ENCODE data around the gene HNRNPL. TPM values are rescaled to one million over a fixed set of nuclear protein-coding genes. Genes with fewer than 3 reads are reported as not detected.
"Not testable (repeated sequence)": the region's sequence is repeated elsewhere in the genome, so short reads cannot be mapped to it uniquely, and the experiment has no call there.

HNRNPL gene
- total RNA-seq, 2 experiments from 2014 or later = 723 to 728 TPM

GRCh38 chr19:38878575-38879399 lies 29.0 kb upstream of the HNRNPL start:
- H3K27ac Mint-ChIP-seq = peak overlapping the region; percentile 95
- H3K9me3 Mint-ChIP-seq = no peaks in the 10 kb centered on the region

GRCh38 chr19:38877781-38878574 lies 28.2 kb upstream of the HNRNPL start, which contains the start of gene RINL:
Gene RINL (minus strand): TSS chr19:38878275. CDS start chr19:38876742, 1,533 bp downstream.
- Mint-ChIP-seq H3K27me3 (no peaks in the 10 kb centered on the region), H3K9me3 (no peaks in the 10 kb centered on the region), H3K36me3 (peaks cover 2% of the 10 kb centered on the region), H3K4me1 (peaks cover 24% of the 10 kb centered on the region), H3K27ac (peak within 1 kb of the TSS; percentile 95), H3K4me3 (peak within 1 kb of the TSS; percentile 91)
- DNase-seq = peak; percentile 71

More at GRCh38 chr19:38878575-38879399, 29.0 kb upstream of the HNRNPL start:
- Mint-ChIP-seq H3K27me3 (no peaks in the 10 kb centered on the region), H3K4me1 (peaks cover 24% of the 10 kb centered on the region), H3K4me3 (peak overlapping the region; percentile 91), H3K36me3 (peaks cover 2% of the 10 kb centered on the region)
- no peak for DNase-seq

- Mint-ChIP-seq H3K27ac (peak overlapping the region; percentile 43), H3K4me3 (no peak overlapping the region), H3K27me3 (no peaks in the 10 kb centered on the region), H3K4me1 (peaks cover 22% of the 10 kb centered on the region), H3K9me3 (no peaks in the 10 kb centered on the region), H3K36me3 (peaks cover 5% of the 10 kb centered on the region)
- DNase-seq = no peak
Observed at GRCh38 chr19:38875656-38876395, 26.0 kb upstream of the HNRNPL start.

DNA sequence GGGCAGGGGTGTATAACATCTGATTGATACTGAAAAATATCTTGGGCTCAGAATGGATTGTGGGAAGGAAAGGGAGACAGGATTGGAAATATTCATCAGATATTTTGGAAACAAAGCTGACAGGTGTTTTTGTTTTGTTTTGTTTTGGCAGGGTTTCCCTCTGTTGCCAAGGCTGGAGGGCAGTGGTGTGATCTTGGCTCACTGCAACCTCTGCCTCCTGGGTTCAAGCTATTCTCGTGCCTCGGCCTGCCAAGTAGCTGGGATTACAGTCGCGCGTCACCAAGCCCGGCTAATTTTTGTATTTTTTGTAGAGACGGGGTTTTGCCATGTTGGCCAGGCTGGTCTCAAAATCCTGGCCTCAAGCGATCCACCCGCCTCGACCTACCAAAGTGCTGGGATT lies 23.6 kb upstream of the HNRNPL start:
- not testable (repeated sequence) for H3K27ac Mint-ChIP-seq, H3K4me3 Mint-ChIP-seq, DNase-seq, H3K9me3 Mint-ChIP-seq, H3K27me3 Mint-ChIP-seq
- H3K36me3 Mint-ChIP-seq = peaks cover 23% of the 10 kb centered on the region
- peaks cover 25% of the 10 kb centered on the region for H3K4me1 Mint-ChIP-seq

DNA sequence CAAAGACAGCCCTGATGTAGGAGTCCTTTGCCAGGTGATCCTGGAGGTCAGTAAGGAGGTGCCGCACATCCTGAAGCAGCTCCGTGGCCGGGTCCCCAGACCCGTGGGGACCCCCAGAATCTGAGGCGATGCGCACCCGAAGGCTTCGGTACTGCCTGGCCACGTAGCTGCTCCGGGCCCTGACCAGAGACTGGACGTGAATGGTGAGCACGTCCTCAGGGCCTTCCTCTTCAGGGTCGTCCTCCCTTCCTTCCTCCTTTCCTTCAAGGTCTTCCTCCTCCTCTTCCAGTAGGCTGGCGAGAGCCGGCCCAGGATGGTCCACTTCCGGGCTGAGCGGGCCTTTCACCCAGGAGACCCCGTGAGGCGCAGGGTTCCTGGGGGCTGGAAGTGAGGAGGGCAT lies 20.8 kb upstream of the HNRNPL start:
- no peaks in the 10 kb centered on the region for H3K9me3 Mint-ChIP-seq
- H3K27ac Mint-ChIP-seq = peak overlapping the region; percentile 74
- H3K4me3 Mint-ChIP-seq = peak overlapping the region; percentile 91
- H3K4me1 Mint-ChIP-seq = peaks cover 26% of the 10 kb centered on the region
- no peaks in the 10 kb centered on the region for H3K27me3 Mint-ChIP-seq
- no peak for DNase-seq
- peaks cover 30% of the 10 kb centered on the region for H3K36me3 Mint-ChIP-seq

DNA sequence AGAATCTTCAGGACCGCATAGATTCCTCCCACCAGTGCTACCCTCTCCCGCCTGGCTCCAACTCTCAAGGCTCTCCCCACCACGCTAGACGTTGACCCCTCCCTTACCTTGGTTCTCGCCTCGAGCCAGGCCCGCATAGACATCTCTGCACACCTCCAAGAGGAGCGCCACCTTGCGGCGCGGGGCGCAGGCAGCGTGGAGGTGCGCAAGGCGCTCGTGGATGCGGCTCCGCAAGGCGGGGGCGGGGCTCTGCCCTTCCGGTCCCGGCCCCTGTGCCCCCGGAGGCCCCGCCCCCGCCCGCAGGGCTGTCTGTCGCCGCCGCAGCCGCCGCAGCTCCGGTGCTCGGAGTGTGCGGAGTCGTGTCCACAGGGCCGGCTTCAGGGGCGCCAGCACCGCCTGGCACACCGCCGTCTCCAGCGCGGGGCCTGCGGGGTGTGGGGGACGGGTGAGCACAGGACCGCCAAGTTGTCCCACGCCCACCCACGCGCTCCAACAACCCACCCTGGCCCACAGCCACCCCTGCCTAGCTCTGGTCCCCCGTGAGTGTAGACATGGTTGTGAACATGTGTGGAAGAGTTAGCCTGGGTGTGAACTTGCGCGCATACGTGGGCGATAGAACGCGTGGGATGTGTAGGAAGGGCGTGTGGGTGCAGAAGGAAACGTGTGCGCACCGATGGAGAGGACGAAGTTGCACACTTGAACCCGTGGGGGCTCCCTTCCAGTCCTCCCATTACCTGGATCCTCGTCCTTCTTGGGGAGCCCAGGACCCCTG lies 20.2 kb upstream of the HNRNPL start:
- Mint-ChIP-seq H3K9me3 (peaks cover 2% of the 10 kb centered on the region), H3K27me3 (no peaks in the 10 kb centered on the region), H3K27ac (peak overlapping the region; percentile 92), H3K36me3 (peaks cover 34% of the 10 kb centered on the region), H3K4me1 (peaks cover 31% of the 10 kb centered on the region), H3K4me3 (peak overlapping the region; percentile 91)
- peak; percentile 97 for DNase-seq

GRCh38 chr19:38869160-38869835 lies 19.5 kb upstream of the HNRNPL start:
- peak overlapping the region; percentile 91 for H3K4me3 Mint-ChIP-seq
- H3K27me3 Mint-ChIP-seq = no peaks in the 10 kb centered on the region
- H3K9me3 Mint-ChIP-seq = peaks cover 8% of the 10 kb centered on the region
- H3K27ac Mint-ChIP-seq = peak overlapping the region; percentile 92
- H3K4me1 Mint-ChIP-seq = peaks cover 38% of the 10 kb centered on the region
- DNase-seq = peak; percentile 45
- peaks cover 41% of the 10 kb centered on the region for H3K36me3 Mint-ChIP-seq

GRCh38 chr19:38868551-38868950 lies 18.8 kb upstream of the HNRNPL start:
- Mint-ChIP-seq H3K4me3 (peak overlapping the region; percentile 91), H3K27ac (peak overlapping the region; percentile 92), H3K9me3 (peaks cover 9% of the 10 kb centered on the region), H3K27me3 (no peaks in the 10 kb centered on the region), H3K4me1 (peaks cover 39% of the 10 kb centered on the region), H3K36me3 (peaks cover 42% of the 10 kb centered on the region)
- no peak for DNase-seq

DNA sequence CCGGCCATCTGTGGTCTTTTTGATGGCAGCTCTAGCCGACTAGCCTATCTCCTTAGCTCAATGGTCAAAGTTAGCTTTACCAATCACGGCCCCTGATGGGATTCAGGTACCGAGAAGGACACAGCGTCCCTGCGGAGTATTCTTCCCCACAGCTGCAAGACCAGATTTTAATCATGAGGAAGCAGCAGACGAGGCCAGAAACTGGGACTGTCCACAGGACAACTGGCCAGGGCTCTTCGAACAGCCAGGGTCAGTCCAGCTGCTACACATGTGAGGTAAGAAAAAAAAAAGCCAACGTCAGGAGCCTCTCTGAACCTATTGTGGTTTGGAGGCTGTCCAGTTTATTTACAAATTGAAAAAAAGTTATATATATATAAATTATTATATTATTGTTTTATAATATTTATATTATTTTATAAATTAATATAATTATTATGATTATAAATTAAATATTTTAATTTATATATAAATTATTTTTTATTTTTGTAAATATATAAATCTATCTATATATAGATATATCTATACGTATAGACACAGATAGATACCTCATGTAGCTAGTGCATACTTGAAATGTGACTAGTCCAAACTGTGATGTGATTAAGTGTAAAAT lies 17.5 kb upstream of the HNRNPL start:
- no peaks in the 10 kb centered on the region for H3K27me3 Mint-ChIP-seq
- H3K4me3 Mint-ChIP-seq = no peak overlapping the region
- no peak overlapping the region for H3K27ac Mint-ChIP-seq
- no peak for DNase-seq
- peaks cover 9% of the 10 kb centered on the region for H3K9me3 Mint-ChIP-seq
- peaks cover 42% of the 10 kb centered on the region for H3K36me3 Mint-ChIP-seq
- H3K4me1 Mint-ChIP-seq = peaks cover 39% of the 10 kb centered on the region

- no peaks in the 10 kb centered on the region for H3K27me3 Mint-ChIP-seq
- H3K27ac Mint-ChIP-seq = no peak overlapping the region
- H3K4me1 Mint-ChIP-seq = peaks cover 42% of the 10 kb centered on the region
- H3K36me3 Mint-ChIP-seq = peaks cover 21% of the 10 kb centered on the region
- H3K9me3 Mint-ChIP-seq = peaks cover 9% of the 10 kb centered on the region
- no peak overlapping the region for H3K4me3 Mint-ChIP-seq
- DNase-seq = no peak
Observed at GRCh38 chr19:38862321-38863059, 12.7 kb upstream of the HNRNPL start.

DNA sequence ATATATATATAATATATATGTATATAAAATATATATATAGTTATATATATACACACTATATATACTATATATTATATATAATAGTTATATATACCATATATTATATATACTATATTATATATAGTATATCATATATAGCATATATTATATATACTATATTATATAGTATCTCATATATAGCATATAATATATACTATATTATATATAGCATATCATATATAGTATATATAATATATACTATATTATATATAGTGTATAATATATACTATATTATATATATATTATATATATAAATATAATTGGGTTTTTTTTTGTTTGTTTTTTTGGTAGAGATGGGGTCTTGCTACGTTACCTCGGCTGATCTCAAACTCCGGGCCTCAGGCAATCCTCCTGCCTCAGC lies 11.6 kb upstream of the HNRNPL start:
- Mint-ChIP-seq H3K4me1 (peaks cover 45% of the 10 kb centered on the region), H3K36me3 (peaks cover 23% of the 10 kb centered on the region), H3K9me3 (peaks cover 13% of the 10 kb centered on the region), H3K27ac (no peak overlapping the region), H3K27me3 (no peaks in the 10 kb centered on the region), H3K4me3 (no peak overlapping the region)
- DNase-seq = no peak

DNA sequence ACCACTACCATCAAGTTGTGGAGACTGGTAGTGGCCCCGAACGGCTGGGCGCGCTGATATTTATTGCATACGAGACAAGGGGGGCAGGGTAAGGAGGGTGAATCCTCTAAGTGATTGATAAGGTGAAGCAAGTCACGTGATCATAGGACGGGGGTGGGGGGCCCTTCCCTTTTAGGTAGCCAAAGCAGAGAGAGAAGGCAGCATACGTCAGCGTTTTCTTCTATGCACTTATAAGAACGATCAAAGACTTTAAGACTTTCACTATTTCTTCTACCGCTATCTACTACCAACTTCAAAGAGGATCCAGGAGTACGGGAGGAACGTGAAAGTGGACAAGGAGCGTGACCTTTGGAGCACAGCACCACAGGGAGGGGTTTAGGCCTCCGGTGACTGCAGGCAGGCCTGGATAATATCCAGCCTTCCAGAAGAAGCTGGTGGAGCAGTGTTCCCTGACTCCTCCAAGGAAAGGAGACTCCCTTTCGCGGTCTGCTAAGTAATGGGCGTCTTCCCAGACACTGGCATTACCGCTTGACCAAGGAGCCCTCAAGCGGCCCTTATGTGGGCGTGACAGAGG lies 9.9 kb upstream of the HNRNPL start:
- H3K27ac Mint-ChIP-seq, H3K27me3 Mint-ChIP-seq, DNase-seq, H3K4me3 Mint-ChIP-seq: not testable (repeated sequence)
- H3K9me3 Mint-ChIP-seq = peaks cover 11% of the 10 kb centered on the region
- peaks cover 31% of the 10 kb centered on the region for H3K4me1 Mint-ChIP-seq
- peaks cover 11% of the 10 kb centered on the region for H3K36me3 Mint-ChIP-seq

GRCh38 chr19:38856813-38857212 lies 7.0 kb upstream of the HNRNPL start:
- Mint-ChIP-seq H3K27me3 (no peaks in the 10 kb centered on the region), H3K4me3 (no peak overlapping the region), H3K27ac (peak overlapping the region; percentile 90)

More at GRCh38 chr19:38856813-38857212, 7.0 kb upstream of the HNRNPL start:
- H3K4me1 Mint-ChIP-seq = peaks cover 37% of the 10 kb centered on the region
- peaks cover 6% of the 10 kb centered on the region for H3K9me3 Mint-ChIP-seq
- peaks cover 6% of the 10 kb centered on the region for H3K36me3 Mint-ChIP-seq
- DNase-seq = no peak
